Fibroblast of upper back skin (primary cell): Measurements from ENCODE around the gene NAP1L5.
A peak's percentile ranks its signal among the peaks of the same experiment; 100 is the strongest.

Experiments
- DNase-seq: peaks from one replicate; pipeline ENCODE4 v3.0.0-alpha.2; 2013

NAP1L5 gene, protein sequence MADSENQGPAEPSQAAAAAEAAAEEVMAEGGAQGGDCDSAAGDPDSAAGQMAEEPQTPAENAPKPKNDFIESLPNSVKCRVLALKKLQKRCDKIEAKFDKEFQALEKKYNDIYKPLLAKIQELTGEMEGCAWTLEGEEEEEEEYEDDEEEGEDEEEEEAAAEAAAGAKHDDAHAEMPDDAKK

DNA sequence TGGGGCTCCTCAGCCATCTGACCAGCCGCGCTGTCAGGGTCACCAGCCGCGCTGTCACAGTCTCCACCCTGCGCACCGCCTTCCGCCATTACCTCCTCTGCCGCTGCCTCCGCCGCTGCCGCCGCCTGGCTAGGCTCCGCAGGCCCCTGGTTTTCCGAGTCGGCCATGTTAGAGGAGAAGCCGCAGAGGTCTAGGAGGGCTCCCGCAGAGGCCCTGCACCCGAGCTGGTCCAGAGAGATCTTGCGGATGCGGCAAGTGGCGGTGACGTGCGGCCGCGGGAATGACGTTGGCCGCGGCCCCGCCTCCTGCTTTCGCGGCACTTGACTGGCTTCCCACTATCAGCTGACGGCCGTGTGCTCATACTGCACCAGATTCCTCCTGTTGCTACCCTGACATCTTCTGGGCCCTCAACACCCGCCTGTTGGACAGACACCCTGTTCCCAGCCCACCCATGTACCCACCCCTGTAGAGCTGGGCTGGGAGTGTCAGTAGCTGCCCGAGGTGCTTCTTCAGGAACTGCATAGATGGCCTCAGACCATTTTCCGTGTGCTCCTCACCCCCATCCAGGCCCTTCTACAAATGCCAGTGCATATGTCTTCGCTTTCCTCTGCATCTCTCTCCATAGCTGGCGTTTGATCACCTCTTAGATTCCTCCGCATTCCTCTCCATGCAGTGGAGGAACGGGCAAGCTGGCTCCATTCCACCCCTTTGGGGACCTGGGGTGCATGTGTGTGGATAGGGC is at the start of gene NAP1L5:
NAP1L5 (minus strand) TSS at position 242 of the 742 bp plus-strand sequence; CDS start at position 167, 75 bp downstream.
- peak; percentile 65 for DNase-seq

DNA sequence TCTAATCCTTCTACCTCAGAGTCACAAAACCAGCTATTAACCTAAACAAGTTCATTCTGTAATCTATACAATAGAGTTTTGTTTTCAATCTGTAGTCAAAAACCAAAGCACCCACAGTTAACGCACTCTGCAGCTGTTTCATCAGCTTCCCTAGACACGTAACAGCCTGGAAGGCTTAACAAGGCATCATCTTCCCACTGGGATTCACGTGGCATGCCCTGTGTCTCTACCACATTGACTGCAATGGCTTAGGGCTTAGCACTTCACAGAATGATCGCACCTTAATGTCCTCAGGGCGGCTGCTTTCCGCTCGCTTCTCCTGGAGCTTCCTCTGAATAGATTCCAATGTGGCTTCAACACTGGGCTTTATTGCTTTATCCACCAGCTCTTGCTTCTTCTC is 49.7 kb upstream of the NAP1L5 start:
- DNase-seq = no peak

DNA sequence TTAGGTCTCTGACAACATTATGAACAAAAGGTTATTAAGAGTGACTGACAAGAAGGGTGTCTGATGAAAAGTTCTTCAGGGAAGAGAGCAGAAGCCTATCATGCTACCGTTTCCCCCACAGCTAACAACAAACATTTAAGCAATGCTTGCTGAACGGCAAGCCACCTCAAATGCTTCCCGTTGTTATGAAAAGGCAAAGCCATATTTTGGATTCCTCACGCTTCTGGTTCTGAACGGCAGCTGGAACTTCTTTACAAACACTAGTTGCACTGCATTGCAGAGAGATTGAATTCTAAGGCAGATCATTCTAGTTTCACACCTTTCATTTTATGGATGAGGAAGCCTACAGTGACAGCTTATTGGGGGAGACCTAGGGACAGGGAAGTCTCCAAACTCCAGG is 48.6 kb upstream of the NAP1L5 start:
- DNase-seq = no peak

DNA sequence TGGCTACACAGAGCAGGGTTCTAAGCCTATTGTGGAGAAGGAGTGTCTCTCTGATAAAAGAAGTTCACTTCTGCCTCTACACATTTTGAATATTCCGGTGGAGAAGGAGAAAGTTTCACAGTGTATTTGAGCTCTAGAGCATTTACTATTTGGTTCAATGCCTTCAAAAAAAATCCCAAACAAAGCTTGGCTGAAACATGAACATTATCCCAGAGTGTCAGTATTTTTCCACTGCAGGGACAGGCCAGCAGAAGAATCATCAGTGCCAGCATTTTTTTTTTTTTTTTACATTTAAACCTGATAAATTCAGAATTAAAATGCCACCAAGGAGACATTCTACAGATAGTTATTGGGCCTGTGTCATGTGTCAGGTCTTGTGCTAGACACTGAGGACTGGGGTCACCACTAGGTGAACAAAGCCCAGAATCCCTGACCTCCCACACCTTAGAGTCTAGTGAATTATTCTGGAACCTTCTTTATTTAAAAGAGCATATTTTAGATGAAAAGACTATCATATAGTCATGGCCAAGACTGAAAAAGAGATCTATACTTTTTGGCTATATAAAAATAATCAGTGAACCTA is 48.0 kb upstream of the NAP1L5 start:
- no peak for DNase-seq

DNA sequence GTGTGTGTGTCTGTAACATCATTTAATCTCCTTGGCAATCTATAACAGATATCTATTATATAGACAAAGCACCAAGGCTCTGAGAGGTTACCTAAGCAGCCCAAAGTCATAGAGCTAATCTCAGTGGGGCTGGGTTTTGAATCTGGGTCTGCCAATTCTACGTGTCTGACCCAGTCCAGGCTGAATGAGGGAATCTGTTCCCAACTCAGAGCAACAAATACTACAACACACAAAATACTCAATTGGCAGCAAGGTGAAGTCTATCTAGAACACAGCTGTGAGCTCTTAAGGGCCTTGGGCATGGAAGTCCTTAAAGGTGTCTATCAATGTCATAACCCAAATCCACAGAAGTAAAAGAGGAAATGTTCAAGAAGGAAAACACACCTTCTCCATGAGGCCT is 47.5 kb upstream of the NAP1L5 start:
- no peak for DNase-seq

DNA sequence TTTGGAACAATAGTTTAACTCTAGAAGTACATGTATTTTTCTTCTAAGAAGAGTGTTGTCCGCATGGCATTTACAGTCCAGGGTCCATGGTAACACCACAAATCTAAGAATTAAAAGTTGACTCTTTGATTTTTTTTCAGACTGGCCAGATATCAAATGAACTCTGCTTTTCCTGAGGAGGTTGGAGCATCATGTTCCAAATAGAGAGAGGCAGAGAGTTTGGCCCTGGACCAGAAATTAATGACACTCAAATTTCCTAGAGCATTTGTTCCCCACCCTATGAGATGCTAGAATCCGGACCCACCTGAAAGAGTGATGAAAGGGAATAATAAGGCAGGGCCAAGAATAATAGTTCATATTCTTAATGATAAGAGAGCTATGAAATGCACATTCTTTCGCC is 47.0 kb upstream of the NAP1L5 start:
- no peak for DNase-seq

DNA sequence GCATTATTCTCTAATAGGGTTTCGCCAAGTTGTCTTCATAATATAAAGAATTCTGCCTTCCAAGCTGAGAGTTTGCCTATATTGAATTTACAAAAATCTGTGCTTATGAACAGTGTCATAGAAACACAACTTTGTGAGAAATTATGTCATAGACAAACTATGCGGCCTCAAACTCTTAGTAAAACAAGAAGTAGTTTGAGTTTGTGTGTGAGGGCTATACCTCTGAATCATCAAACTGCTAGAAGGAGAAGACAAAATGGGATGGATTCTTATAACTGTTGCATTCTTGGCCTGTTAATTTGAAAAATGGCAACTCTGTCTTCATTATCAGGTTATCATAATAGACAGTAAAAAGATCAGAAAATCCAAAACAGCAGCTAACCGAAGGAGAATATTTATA is 46.1 kb upstream of the NAP1L5 start:
- peak; percentile 83 for DNase-seq

DNA sequence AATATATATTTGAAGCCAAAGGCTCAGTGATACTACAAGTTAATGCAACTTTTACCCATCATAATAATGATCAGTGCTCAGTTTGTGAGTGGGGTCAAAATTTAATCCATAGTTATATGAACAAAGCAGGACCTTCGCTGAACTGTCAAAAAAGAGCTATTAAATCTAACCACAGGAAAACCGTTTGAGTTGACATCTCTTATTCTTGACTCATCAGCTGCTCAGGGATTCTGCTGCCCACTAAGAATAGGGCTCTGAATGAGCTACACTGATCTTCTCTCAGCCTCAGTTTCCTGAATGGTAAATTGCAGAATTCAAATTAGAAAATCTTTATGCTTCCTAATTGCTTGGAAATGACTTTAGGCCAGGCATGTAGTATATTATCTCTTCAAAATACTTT is 44.9 kb upstream of the NAP1L5 start:
- DNase-seq = peak; percentile 18

DNA sequence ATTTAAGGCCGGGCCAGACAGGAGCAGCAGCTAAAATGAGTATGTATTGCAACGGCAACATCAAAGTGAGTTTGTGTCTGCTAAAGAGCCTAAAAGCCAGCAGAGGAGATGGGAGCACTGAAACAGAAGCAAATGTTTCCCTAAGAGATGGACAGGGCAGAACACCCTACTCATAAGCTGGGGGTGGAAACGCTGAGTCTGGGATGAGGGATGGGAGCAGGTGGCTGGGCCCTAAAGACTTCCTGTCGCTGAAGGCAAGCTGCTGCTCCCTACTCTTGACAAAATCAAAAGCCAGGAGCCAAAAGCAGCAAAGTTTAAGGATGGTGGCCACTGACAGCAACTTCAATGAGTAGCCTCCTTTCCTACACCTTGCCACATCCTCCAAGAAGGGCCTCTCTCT is 40.6 kb upstream of the NAP1L5 start:
- DNase-seq = no peak

DNA sequence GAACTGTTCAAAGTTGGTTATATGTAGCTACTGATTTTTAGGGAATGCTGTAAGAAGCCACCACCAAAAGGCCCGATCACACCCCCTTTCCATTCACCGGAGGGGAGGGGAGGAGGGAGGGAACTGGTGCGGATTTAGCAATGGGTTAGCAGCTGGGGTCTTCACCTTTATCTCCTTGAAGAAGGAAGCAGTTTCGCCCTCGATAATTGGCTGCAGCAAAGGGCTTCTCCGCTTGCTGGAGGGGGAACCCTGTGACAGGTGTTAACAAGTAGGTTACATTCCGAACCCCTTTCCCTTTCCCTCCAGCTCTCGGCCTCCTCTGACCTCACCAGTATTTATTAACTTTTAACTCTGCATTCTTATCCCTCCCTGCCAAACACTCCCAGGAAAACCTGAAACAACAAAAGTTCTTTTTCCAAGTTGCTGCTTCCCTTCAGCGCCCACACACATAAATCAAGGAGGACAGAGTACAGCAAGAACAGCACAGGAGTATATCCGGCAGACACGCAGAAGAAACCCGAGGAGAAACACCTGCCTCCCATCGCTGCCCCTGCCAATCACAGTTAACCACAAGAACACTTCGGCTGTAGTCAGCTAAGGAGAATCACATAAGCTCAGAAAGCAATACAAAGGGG is 39.8 kb upstream of the NAP1L5 start:
- DNase-seq = peak; percentile 21

DNA sequence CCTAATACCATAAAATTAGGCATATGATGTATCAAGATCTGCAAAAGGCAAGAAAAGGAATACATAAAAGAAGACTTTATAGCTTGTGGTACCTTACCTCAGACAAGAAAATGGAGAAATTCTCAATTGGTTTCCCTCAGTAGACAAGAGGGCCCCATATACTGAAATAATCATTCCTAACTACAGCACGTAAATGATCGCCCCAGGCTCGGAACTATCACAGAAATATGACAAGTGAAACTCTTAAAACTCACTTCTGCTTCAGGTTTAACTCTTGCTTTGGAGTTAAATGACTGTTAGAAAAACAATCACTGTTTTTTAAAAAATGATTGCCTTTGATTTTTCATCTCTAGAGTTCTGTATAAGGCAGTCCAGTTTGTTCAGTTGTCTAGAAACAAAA is 38.6 kb upstream of the NAP1L5 start:
- DNase-seq = no peak

DNA sequence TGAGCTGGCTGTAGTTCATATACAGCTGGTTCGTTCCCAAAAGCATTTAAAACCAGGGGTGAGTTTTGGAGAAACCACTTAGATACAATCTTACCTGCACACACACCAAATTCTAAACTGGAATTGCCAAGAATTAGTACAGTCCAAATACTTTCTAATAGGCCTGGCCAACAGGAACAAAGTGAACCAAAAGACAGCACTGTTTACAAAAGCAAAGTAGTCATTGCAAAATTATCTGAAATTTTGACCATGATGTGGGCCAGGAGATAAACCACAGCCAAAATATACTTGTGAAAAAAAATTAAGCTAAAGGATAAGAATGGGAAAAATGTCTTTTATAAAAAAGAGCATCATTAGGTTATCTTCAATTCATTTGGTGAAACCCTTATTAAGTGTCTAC is 37.9 kb upstream of the NAP1L5 start:
- DNase-seq = no peak

DNA sequence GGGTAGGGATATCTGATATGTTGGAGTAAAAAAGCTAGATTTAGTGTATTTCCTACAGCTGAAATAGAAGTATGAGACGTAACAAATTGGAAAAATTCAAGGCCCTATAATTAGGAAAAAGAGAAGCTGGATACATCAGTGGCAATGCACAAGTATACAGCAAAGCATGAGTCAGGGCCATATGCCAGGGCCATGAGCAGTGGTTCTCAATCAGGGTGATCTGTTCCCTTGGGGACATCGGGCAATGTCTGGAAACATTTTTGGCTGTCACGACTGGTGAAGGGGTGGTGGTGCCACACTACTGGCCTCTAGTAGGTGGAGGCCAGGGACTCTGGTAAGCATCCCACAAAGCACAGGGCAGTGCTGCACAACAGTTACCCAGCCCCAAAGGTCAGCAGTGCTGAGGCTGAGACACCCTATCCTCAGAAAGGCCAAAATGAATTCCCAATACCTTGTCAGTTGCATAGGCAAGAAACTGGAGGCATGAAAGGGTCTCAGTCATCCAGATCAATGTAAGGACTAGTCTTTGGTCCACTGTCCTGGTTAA is 36.8 kb upstream of the NAP1L5 start:
- DNase-seq = no peak

DNA sequence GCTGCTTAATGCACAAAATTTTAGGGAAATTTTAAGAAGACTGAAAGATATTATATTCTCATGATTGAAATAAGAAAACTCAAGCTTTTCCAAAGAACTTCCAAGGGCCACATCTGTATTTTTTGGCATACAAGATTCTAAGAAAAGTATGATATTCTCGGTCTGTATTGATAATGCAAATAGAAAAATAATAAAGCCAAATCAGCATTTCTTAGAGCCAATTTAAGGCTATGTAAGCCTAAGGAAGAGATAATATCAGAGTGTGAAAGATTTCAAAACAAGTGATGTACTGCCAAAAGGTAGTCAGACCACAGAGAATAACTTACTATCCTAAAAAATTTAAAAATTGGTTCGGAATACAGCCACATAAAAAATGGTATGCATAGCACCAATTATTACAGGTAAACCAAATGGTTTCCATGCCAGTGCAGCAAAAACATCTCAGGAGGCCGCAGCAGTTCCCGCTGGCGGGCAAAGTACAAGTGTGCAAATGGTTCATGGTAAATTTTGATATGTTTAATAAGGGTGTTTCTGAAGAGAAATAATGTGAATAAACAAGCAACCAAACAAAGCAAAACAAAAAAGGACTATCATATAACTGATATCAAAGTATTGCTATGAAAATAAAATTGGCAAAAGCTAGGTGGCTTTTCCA is 35.2 kb upstream of the NAP1L5 start:
- DNase-seq = no peak

DNA sequence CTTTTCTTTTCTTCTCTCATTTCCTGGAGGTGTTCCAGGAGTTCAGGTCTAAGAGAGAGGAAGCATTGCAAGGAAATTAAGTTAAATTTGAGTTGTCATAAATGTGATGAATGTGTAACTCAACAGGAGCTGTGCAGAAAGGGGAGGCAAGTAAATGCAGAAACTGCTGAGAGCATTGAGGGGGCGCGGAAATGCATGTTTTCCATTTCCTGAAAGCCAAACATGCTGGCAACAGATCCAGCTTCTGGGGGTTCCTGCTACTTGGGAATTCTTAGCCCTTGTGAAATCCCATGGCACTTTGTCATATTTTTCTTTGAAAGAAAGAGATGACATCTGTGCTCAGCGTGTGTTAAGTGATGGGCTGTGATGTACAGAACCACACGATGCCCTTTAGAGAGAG is 33.8 kb upstream of the NAP1L5 start:
- DNase-seq = peak; percentile 71

DNA sequence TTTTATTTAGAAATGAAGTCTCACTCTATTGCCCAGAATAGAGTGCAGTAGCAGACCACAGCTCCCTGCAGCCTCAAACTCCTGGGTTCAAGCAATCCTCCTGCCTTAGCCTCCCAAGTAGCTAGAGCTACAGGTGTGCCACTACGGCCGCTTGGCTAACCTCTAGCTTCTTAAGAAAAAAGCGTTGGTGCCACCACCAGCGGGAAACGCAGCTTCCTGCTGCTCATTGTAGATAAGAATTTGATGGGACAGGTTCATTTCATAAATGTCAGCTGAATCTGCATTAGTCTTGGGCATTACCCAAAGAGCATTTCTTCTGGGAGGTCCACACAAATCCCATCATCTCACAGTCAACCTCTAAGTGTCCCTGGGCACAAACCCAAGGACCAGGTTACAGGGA is 33.2 kb upstream of the NAP1L5 start:
- DNase-seq = no peak

DNA sequence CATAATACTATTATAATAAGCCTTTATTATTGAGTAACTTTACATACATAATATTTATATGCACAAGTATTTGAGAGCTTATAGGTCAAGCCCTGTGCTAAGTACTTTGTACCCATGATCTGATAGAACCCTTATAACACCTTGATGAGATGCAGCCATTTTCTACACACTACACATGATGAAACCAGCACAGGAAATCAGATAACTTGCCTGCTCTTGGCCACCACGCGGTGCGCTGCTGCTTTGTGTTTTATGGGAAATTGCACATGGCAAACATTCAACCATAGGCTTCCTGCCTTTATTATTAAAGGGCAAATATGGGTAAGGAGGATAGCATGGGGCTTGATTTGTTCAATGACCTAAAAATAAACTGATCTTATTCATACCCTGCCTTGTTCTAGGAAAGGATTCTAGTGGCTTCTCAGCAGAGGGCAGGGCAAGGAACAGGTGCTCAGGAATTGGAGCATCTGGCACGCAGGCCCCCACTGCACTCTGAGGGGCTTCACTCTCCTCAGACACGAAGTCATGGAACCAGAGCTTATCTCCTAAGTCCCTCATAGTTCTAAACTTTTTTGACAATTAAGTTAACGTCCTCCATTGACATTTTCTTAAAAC is 31.6 kb upstream of the NAP1L5 start:
- DNase-seq = no peak

DNA sequence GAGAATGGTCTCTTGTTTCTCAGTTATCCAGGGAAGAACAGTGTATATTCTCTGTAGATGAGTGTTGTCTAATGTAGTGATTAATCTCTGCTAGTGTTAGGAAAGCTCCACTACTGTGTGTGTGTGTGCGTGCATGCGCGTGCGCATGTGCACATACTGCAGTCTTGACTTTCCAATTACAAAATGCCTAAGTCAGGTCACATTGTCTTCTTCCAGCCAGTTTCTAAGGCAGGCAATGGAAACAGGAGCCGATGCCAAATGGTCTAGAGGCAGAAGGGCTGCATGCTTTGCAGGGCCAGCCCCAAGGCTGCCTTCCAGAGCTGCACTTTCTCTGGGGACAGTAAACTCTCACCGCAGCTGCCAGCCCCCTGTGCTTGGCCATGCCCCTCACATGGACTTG is 30.5 kb upstream of the NAP1L5 start:
- DNase-seq = no peak

DNA sequence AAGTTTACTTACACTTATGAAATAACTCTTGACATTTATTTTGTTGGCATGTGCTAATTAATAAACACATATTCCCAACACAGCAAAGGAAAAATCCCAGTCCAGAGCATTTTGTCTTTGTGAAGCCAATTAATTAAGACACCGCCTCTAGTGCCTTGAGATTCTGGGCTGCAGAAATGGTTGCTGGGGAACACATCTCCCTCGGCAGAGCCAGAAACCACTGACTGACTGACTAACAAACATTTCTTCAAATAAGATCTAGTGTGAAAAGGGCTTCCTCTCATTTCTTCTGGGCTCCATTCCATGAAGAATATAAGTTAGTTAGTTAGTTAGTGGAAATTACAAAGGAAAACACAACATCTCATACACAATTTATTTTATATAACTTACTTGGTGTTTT is 28.4 kb upstream of the NAP1L5 start:
- DNase-seq = no peak

DNA sequence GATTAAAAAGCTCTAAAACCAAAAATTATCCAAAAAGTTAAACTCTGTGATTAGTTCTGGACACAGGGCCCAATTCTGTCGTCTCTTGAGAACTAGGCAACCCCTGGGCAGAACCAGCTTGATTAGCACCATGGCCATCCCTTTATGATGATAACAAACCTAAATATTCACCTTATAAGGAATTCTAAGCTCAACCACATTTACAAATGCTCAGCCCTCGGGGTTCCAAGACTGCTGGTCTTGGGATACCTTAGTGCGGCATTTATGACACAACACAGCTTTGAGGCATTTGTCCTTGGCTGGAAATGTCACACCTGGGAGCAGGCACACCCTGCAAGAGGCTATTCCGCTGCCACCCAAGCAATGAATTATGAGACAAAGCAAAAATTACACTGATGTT is 27.5 kb upstream of the NAP1L5 start:
- DNase-seq = no peak

DNA sequence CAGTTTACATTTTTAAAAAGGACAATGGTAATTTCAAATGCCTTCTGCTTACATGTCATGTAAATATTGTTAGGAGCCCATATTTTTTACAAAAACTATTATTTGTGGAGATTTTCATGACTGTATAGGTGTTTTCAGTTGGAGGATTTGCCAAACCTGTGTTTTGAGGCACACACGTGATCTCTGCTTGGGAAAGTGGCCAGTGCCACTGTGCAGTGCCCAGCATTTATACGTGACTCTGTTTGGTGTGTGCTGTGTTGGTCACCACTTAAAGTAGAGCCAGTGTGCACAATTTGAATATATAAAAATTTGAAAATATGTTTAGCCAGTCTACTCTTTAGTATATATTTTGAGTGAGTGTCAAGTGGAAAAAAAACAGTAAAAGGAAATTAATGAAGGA is 26.8 kb upstream of the NAP1L5 start:
- no peak for DNase-seq

DNA sequence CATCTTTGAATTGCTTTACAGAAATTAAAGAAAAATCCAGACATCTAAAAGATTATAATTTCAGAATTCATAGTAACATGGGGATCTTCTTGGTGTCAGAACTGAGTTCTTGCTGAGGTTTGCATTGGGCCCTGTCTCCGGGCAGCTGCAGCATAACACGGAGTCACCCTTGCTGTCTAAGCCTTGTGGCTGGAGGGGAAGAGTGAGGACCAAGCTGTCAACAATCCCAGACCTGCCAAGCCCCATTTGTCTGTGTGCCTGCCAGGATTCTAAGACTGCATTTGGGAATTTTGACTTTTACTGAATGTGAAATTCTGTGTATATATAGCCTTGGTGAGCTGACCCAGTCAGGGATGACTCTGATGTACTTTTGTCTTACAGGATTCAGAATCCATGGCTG is 25.2 kb upstream of the NAP1L5 start:
- DNase-seq = no peak

DNA sequence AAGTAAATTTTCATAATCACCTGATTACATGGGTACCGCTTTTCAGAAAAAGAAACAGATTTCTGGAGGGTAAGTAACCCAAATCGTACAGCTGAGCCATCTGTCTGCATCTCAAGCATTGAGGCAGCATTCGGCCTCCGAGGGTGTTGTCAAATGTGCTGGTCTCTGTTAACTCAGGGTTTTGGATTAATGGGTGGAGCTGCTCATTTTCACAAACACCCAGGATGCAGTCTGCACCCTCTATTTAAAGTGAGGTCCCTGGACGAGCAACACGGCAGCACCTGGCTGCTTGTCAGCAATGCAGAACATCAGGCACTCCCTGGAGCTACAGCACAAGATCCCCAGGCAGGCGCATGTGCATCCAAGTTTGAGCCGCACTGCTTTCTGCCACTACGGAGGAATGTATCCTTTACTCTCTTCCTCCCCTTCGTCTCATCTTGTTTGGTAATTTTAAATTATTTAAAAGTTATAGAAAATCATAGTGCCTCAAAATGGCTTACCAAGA is 24.7 kb upstream of the NAP1L5 start:
- DNase-seq = no peak
